Mesenchymal stem cell (in vitro differentiated cells and primary cell): Measurements from ENCODE around the gene AKAP3.
A peak's percentile ranks its signal among the peaks of the same experiment; 100 is the strongest.

Source experiments
- DNase-seq: peaks from one replicate; pipeline ENCODE4 v3.0.0-alpha.2; 2013
- H2AFZ ChIP-seq: one replicate; pipeline ENCODE4 v1.6.1; 2013; ENCODE audit warnings: low read depth, mild to moderate bottlenecking, control low read depth, inconsistent platforms, low read length, moderate library complexity
- H2AK5ac ChIP-seq: 2 replicates; pipeline ENCODE4 v1.6.1; 2013; ENCODE audit warnings: low read length, moderate library complexity, mild to moderate bottlenecking, inconsistent platforms; ENCODE audit not compliant: severe bottlenecking
- H2BK120ac ChIP-seq: one replicate; pipeline ENCODE4 v1.6.1; 2013; ENCODE audit warnings: low read depth, mild to moderate bottlenecking, inconsistent platforms, low read length, moderate library complexity
- H2BK12ac ChIP-seq, 2 experiments: one replicate each; pipeline ENCODE4 v1.6.1; 2013; ENCODE audit warnings: inconsistent platforms in 2 of 2, low read length in 2 of 2, mild to moderate bottlenecking in 2 of 2, moderate library complexity in 2 of 2, control low read depth in 1 of 2
- H2BK15ac ChIP-seq: one replicate; pipeline ENCODE4 v1.6.1; 2013; ENCODE audit warnings: mild to moderate bottlenecking, low read depth, inconsistent platforms; ENCODE audit not compliant: poor library complexity, severe bottlenecking
- H2BK5ac ChIP-seq: 2 replicates; pipeline ENCODE4 v1.6.1; 2013; ENCODE audit warnings: low read depth, mild to moderate bottlenecking, low read length, control low read depth, inconsistent platforms; ENCODE audit not compliant: poor library complexity, severe bottlenecking
- H3K14ac ChIP-seq, 2 experiments: one replicate each; pipeline ENCODE4 v1.6.1; 2013; ENCODE audit warnings: inconsistent platforms in 2 of 2, low read length in 2 of 2, control low read depth in 1 of 2, mild to moderate bottlenecking in 1 of 2, moderate library complexity in 1 of 2
- H3K18ac ChIP-seq, 2 experiments: one replicate each; pipeline ENCODE4 v1.6.1; 2013; ENCODE audit warnings: inconsistent platforms in 2 of 2, low read length in 2 of 2, control low read depth in 1 of 2, low read depth in 1 of 2, mild to moderate bottlenecking in 1 of 2
- H3K23ac ChIP-seq, 2 experiments: one replicate each; pipeline ENCODE4 v1.6.1; 2013; ENCODE audit warnings: inconsistent platforms in 2 of 2, low read length in 2 of 2, mild to moderate bottlenecking in 2 of 2, moderate library complexity in 2 of 2, control low read depth in 1 of 2
- H3K27ac ChIP-seq: 2 replicates; pipeline ENCODE4 v1.5.1; 2013; ENCODE audit warnings: mild to moderate bottlenecking, moderate library complexity, low read length, control low read depth, inconsistent platforms; ENCODE audit not compliant: poor library complexity, severe bottlenecking
- H3K27me3 ChIP-seq, 2 experiments: 2 replicates each; pipeline versions ENCODE4 v1.6.1 to v1.7.0; 2013; ENCODE audit warnings: low read length in 2 of 2, mild to moderate bottlenecking in 2 of 2, moderate library complexity in 2 of 2, control low read depth in 1 of 2, inconsistent platforms in 1 of 2; ENCODE audit not compliant: control insufficient read depth in 1 of 2, insufficient read depth in 1 of 2
- H3K36me3 ChIP-seq, 2 experiments: 2 replicates each; pipeline versions ENCODE4 v1.6.1 to v1.7.0; 2013; ENCODE audit warnings: low read length in 2 of 2, control low read depth in 1 of 2, inconsistent platforms in 1 of 2, low read depth in 1 of 2, mild to moderate bottlenecking in 1 of 2; ENCODE audit not compliant: insufficient read depth in 2 of 2, control insufficient read depth in 1 of 2
- H3K4ac ChIP-seq, 2 experiments: one replicate each; pipeline ENCODE4 v1.6.1; 2013; ENCODE audit warnings: inconsistent platforms in 2 of 2, low read length in 2 of 2, mild to moderate bottlenecking in 2 of 2, moderate library complexity in 2 of 2, control low read depth in 1 of 2, low read depth in 1 of 2
- H3K4me1 ChIP-seq: 2 replicates; pipeline ENCODE4 v1.6.1; 2013; ENCODE audit warnings: low read depth, low read length, control low read depth; ENCODE audit not compliant: control insufficient read depth, insufficient read depth
- H3K4me2 ChIP-seq: 2 replicates; pipeline ENCODE4 v1.6.1; 2013; ENCODE audit warnings: low read length, mild to moderate bottlenecking, inconsistent platforms; ENCODE audit not compliant: poor library complexity, severe bottlenecking
- H3K4me3 ChIP-seq, 2 experiments: 2 replicates each; pipeline versions ENCODE4 v1.5.1 to v1.7.0; 2013; ENCODE audit warnings: low read length in 2 of 2, mild to moderate bottlenecking in 2 of 2, control low read depth in 1 of 2, low read depth in 1 of 2; ENCODE audit not compliant: insufficient read depth in 1 of 2
- H3K79me1 ChIP-seq: replicated peaks from 2 replicates; pipeline ENCODE4 v1.6.1; 2013; ENCODE audit warnings: mild to moderate bottlenecking, control low read depth, low read length, inconsistent platforms; ENCODE audit not compliant: poor library complexity, severe bottlenecking
- H3K9ac ChIP-seq: 2 replicates; pipeline ENCODE4 v1.7.0; 2013; ENCODE audit warnings: mild to moderate bottlenecking, low read length, moderate library complexity
- H3K9me3 ChIP-seq: 2 replicates; pipeline ENCODE4 v1.7.0; 2013; ENCODE audit warnings: mild to moderate bottlenecking, low read length; ENCODE audit not compliant: control insufficient read depth
- H4K8ac ChIP-seq: one replicate; pipeline ENCODE4 v1.6.1; 2013; ENCODE audit warnings: inconsistent platforms, mild to moderate bottlenecking, low read length, moderate library complexity
- H4K91ac ChIP-seq: one replicate; pipeline ENCODE4 v1.6.1; 2013; ENCODE audit warnings: mild to moderate bottlenecking, low read length, inconsistent platforms
- WGBS: methylation state at CpG from one replicate; pipeline ENCODE4 v1.1.7; 2013; ENCODE audit warnings: mixed read lengths; 5-methylcytosine and 5-hydroxymethylcytosine counted together

The AKAP3 gene

DNA sequence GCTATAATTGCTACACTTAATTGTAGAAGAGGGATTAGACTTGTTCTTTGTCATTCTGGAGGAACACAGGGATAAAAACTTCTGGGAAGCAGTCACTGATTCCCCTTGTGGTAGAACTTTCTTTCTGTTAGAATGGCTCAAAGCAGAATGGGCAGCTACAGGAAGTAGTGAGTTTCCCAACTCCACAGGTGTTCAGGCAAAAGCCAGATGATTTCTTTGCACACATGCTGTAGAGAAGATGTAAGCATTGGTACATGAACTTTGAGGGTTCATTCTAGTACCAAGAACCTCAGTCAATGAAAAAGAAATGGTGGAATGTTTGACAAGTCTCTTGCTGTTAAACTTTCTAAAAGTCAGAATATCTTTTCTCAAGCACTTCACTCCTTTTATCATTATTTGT, 4.4 kb upstream of the AKAP3 start:
- Histone ChIP-seq H4K8ac (no peak overlapping the region), H2BK120ac (no peak overlapping the region), H3K79me1 (peaks cover 22% of the 10 kb centered on the region), H3K27me3 (no peaks in the 10 kb centered on the region), H3K14ac (no peak overlapping the region), H3K36me3 (peaks cover 7 to 43% of the 10 kb centered on the region in 2 experiments), H3K9ac (no peak overlapping the region), H3K9me3 (no peaks in the 10 kb centered on the region), H3K4me2 (no peak overlapping the region), H3K4me3 (no peak overlapping the region), H2BK12ac (no peak overlapping the region), H3K27ac (no peak overlapping the region), H3K4me1 (no peaks in the 10 kb centered on the region), H4K91ac (no peak overlapping the region), H3K4ac (no peak overlapping the region), H2AK5ac (no peak overlapping the region), H2BK5ac (no peak overlapping the region), H3K23ac (no peak overlapping the region), H3K18ac (no peak overlapping the region), H2AFZ (no peak overlapping the region), H2BK15ac (no peak overlapping the region)
- DNase-seq: peak; percentile 5

GRCh38 chr12:4649358-4649661, 459 bp upstream of the AKAP3 start:
- Histone ChIP-seq H3K14ac (no peak overlapping the region), H3K4me2 (peak overlapping the region; percentile 94), H3K27me3 (peaks cover 0 to 3% of the 10 kb centered on the region in 2 experiments), H3K9me3 (no peaks in the 10 kb centered on the region), H3K18ac (peak overlapping the region; percentile 69 to 93), H2BK12ac (no peak overlapping the region), H2BK120ac (no peak overlapping the region), H3K9ac (peak overlapping the region; percentile 94), H3K4me3 (peak overlapping the region; percentile 86 to 93), H2AK5ac (no peak overlapping the region), H4K8ac (peak overlapping the region; percentile 98), H3K79me1 (peaks cover 14% of the 10 kb centered on the region), H2BK5ac (peak overlapping the region; percentile 86), H2BK15ac (no peak overlapping the region), H2AFZ (peak overlapping the region; percentile 94), H3K23ac (no peak overlapping the region), H3K4me1 (no peaks in the 10 kb centered on the region), H3K36me3 (peaks cover 3 to 4% of the 10 kb centered on the region in 2 experiments), H4K91ac (no peak overlapping the region), H3K4ac (peak overlapping the region in 1 of 2 experiments; percentile 96), H3K27ac (peak overlapping the region; percentile 82)
- 2% methylated on average over 6 of the region's 6 CpGs for WGBS
- DNase-seq: no peak

GRCh38 chr12:4648104-4648500, 749 bp downstream of the AKAP3 start:
- H3K36me3 ChIP-seq: no peaks in the 10 kb centered on the region
- peak overlapping the region; percentile 77 to 93 for H3K4me3 ChIP-seq
- no peak overlapping the region for H3K23ac ChIP-seq
- peak overlapping the region; percentile 81 for H4K8ac ChIP-seq
- no peak overlapping the region for H2BK12ac ChIP-seq
- H4K91ac ChIP-seq: peak overlapping the region; percentile 18
- H3K9ac ChIP-seq: peak overlapping the region; percentile 94
- no peak overlapping the region for H2BK120ac ChIP-seq
- peaks cover 9% of the 10 kb centered on the region for H3K79me1 ChIP-seq
- peak overlapping the region; percentile 66 for H3K4me2 ChIP-seq
- H3K18ac ChIP-seq: peak overlapping the region in 1 of 2 experiments; percentile 73
- H3K27me3 ChIP-seq: peaks cover 0 to 3% of the 10 kb centered on the region in 2 experiments
- H2AFZ ChIP-seq: peak overlapping the region; percentile 94
- DNase-seq: peak; percentile 24
- no peak overlapping the region for H2BK15ac ChIP-seq
- H3K9me3 ChIP-seq: no peaks in the 10 kb centered on the region
- H3K4ac ChIP-seq: peak overlapping the region; percentile 24 to 92
- peak overlapping the region; percentile 57 for H2AK5ac ChIP-seq
- WGBS: 70% methylated on average over 3 of the region's 4 CpGs
- no peak overlapping the region for H2BK5ac ChIP-seq
- no peak overlapping the region for H3K14ac ChIP-seq
- H3K27ac ChIP-seq: no peak overlapping the region
- no peaks in the 10 kb centered on the region for H3K4me1 ChIP-seq

- DNase-seq: peak; percentile 6
- Histone ChIP-seq H2AFZ (no peak overlapping the region), H3K79me1 (peaks cover 6% of the 10 kb centered on the region), H2BK5ac (no peak overlapping the region), H4K8ac (no peak overlapping the region), H3K27ac (no peak overlapping the region), H3K4me2 (no peak overlapping the region), H3K23ac (no peak overlapping the region), H3K36me3 (no peaks in the 10 kb centered on the region), H3K4me1 (no peaks in the 10 kb centered on the region), H2AK5ac (no peak overlapping the region), H3K18ac (no peak overlapping the region), H2BK120ac (no peak overlapping the region), H3K4ac (no peak overlapping the region), H2BK15ac (no peak overlapping the region), H3K9me3 (no peaks in the 10 kb centered on the region), H3K27me3 (peaks cover 0 to 3% of the 10 kb centered on the region in 2 experiments), H3K9ac (no peak overlapping the region), H3K14ac (no peak overlapping the region), H3K4me3 (no peak overlapping the region), H4K91ac (no peak overlapping the region), H2BK12ac (no peak overlapping the region)
- whole genome bisulfite sequencing: 100% methylated on average over 1 of the region's 1 CpG
These were observed 3.8 kb downstream of the AKAP3 start for GRCh38 chr12:4645023-4645422.
